DOHH2 (cell line): ENCODE data around the gene NDUFAF5.

Experiments used
- H3F3A ChIP-seq: fragments of 200-600 bp; sonication (generic), shearing (Covaris generic); 2 replicates; pipeline ENCODE4 v1.6.0; 2016; ENCODE audit warnings: antibody characterized with exemption, mild to moderate bottlenecking; ENCODE audit not compliant: control insufficient read depth, insufficient read depth
- H3K27ac ChIP-seq: fragments of 200-600 bp; sonication (generic); 2 replicates; pipeline ENCODE4 v1.5.1; 2014; ENCODE audit warnings: low read depth, mild to moderate bottlenecking, low read length, moderate library complexity
- H3K27me3 ChIP-seq: fragments of 200-600 bp; sonication (generic); 2 replicates; pipeline ENCODE4 v1.6.1; 2014; ENCODE audit warnings: mild to moderate bottlenecking, low read length, mixed read lengths; ENCODE audit not compliant: control insufficient read depth
- H3K36me3 ChIP-seq: fragments of 200-600 bp; sonication (generic); 2 replicates; pipeline ENCODE4 v1.6.1; 2014; ENCODE audit warnings: mild to moderate bottlenecking, low read length, moderate library complexity, mixed read lengths; ENCODE audit not compliant: control insufficient read depth
- H3K4me1 ChIP-seq: fragments of 200-600 bp; sonication (generic); 2 replicates; pipeline ENCODE4 v1.6.1; 2014; ENCODE audit warnings: mild to moderate bottlenecking, low read length, mixed read lengths; ENCODE audit not compliant: control insufficient read depth
- H3K4me2 ChIP-seq: fragments of 200-600 bp; sonication (generic); 2 replicates; pipeline ENCODE4 v1.6.0; 2014; ENCODE audit warnings: mild to moderate bottlenecking, low read length, moderate library complexity
- H3K4me3 ChIP-seq: fragments of 200-600 bp; sonication (generic); 2 replicates; pipeline ENCODE4 v1.5.1; 2014; ENCODE audit warnings: mild to moderate bottlenecking, low read length, mixed read lengths
- H3K79me2 ChIP-seq: fragments of 200-600 bp; sonication (generic); 2 replicates; pipeline ENCODE4 v1.6.1; 2014; ENCODE audit warnings: mild to moderate bottlenecking, low read length, mixed read lengths; ENCODE audit not compliant: control insufficient read depth
- H3K9me2 ChIP-seq: fragments of 200-600 bp; sonication (generic); replicated peaks from 2 replicates; pipeline ENCODE4 v1.6.1; 2014; ENCODE audit warnings: mild to moderate bottlenecking, low read length, mixed read lengths; ENCODE audit not compliant: control insufficient read depth
- H3K9me3 ChIP-seq: fragments of 200-600 bp; sonication (generic); 2 replicates; pipeline ENCODE4 v1.6.1; 2014; ENCODE audit warnings: antibody characterized with exemption, low read length, mixed read lengths; ENCODE audit not compliant: control insufficient read depth, insufficient read depth
- H4K20me1 ChIP-seq: fragments of 200-600 bp; sonication (generic); 2 replicates; pipeline ENCODE4 v1.6.0; 2014; ENCODE audit warnings: low read depth, mild to moderate bottlenecking, antibody characterized with exemption, low read length, moderate library complexity; ENCODE audit not compliant: control insufficient read depth, insufficient read depth
- EZH2phosphoT487 ChIP-seq: fragments of 200-600 bp; sonication (generic); IDR thresholded peaks from 2 replicates; pipeline ENCODE4 v1.6.1; 2017; ENCODE audit warnings: borderline replicate concordance, mild to moderate bottlenecking, antibody characterized with exemption, low read length, moderate library complexity, mixed read lengths
- TF ChIP-seq, protein P1 (sequence below): fragments of 200-600 bp; sonication (generic); IDR thresholded peaks from one replicate; pipeline ENCODE4 v1.5.1; 2014; ENCODE audit warnings: antibody characterized with exemption, mild to moderate bottlenecking, low read depth, low read length; ENCODE audit not compliant: poor library complexity, severe bottlenecking

NDUFAF5 gene

DNA sequence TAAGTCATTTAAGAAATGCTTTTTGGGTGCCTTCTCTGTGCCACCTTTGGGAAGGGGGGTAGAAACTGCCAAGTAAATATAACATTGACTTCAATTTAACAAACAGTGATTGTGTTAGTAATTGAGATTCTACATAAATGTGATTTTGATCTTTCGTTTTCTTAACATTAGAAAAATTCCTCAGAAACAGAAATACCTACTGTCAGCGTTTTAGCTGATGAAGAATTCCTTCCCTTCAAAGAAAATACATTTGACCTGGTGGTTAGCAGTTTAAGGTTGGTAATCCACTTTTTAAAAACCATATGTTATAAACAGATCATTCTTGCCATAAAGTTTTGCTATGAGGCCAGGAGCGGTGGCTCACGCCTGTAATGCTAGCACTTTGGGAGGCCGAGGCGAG is 9.8 kb downstream of the NDUFAF5 start:
- peaks cover 88% of the 10 kb centered on the region for H3K36me3 ChIP-seq
- no peak overlapping the region for H3K4me3 ChIP-seq
- H3K9me3 ChIP-seq: no peaks in the 10 kb centered on the region
- TF ChIP-seq, protein P1, sequence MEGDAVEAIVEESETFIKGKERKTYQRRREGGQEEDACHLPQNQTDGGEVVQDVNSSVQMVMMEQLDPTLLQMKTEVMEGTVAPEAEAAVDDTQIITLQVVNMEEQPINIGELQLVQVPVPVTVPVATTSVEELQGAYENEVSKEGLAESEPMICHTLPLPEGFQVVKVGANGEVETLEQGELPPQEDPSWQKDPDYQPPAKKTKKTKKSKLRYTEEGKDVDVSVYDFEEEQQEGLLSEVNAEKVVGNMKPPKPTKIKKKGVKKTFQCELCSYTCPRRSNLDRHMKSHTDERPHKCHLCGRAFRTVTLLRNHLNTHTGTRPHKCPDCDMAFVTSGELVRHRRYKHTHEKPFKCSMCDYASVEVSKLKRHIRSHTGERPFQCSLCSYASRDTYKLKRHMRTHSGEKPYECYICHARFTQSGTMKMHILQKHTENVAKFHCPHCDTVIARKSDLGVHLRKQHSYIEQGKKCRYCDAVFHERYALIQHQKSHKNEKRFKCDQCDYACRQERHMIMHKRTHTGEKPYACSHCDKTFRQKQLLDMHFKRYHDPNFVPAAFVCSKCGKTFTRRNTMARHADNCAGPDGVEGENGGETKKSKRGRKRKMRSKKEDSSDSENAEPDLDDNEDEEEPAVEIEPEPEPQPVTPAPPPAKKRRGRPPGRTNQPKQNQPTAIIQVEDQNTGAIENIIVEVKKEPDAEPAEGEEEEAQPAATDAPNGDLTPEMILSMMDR: no peak
- TF ChIP-seq EZH2phosphoT487: no peak
- H3K4me1 ChIP-seq: no peaks in the 10 kb centered on the region
- H3K4me2 ChIP-seq: no peak overlapping the region
- H3K79me2 ChIP-seq: no peaks in the 10 kb centered on the region
- H4K20me1 ChIP-seq: no peaks in the 10 kb centered on the region
- H3F3A ChIP-seq: no peaks in the 10 kb centered on the region
- no peak overlapping the region for H3K27ac ChIP-seq
- no peaks in the 10 kb centered on the region for H3K9me2 ChIP-seq
- no peaks in the 10 kb centered on the region for H3K27me3 ChIP-seq

DNA sequence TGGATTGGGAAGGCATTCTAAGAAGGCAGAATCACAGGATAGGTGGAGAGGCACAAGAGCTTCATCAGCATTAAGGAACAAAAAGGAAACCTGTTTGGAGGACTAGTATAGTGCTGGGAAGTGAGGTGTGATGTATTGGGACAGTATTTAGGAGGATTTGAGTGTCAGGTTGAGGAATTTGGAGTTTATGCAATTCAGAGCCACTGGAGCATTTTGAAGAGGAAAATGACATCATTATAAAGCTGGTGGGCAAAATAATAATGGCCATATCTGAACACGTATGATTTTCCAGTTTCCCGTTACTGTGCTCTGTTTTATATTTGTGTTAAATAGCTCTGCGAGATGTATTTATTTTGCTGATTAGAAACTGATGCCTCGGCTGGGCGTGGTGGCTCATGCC is 14.2 kb downstream of the NDUFAF5 start:
- H3K9me2 ChIP-seq: no peaks in the 10 kb centered on the region
- H3K4me2 ChIP-seq: no peak overlapping the region
- H3K27me3 ChIP-seq: no peaks in the 10 kb centered on the region
- H3K4me3 ChIP-seq: no peak overlapping the region
- H3K36me3 ChIP-seq: peaks cover 81% of the 10 kb centered on the region
- H3K79me2 ChIP-seq: no peaks in the 10 kb centered on the region
- no peaks in the 10 kb centered on the region for H3K9me3 ChIP-seq
- no peaks in the 10 kb centered on the region for H4K20me1 ChIP-seq
- TF ChIP-seq, protein P1: no peak
- no peak for TF ChIP-seq EZH2phosphoT487
- no peaks in the 10 kb centered on the region for H3K4me1 ChIP-seq
- H3K27ac ChIP-seq: no peak overlapping the region
- no peaks in the 10 kb centered on the region for H3F3A ChIP-seq

DNA sequence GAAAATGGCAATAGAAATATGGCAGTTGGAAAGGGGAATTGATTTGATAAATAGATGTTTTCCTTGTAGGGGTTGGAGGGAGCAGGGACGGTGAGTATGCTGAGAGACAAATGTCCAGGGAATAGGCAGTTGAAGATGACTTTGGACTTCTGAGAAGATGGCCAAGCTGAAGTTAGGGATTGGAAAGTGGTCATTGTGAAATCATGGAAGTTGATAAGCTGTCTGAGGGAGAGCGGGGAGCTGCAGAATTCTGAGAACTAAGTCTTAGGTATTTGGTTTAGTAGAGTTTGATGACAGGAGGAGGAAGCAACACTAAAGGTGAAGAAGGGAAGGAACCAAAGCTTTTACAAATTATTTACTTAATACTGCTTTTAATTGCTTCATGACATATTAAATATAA is 15.1 kb downstream of the NDUFAF5 start:
- no peak overlapping the region for H3K27ac ChIP-seq
- no peaks in the 10 kb centered on the region for H4K20me1 ChIP-seq
- H3K9me3 ChIP-seq: no peaks in the 10 kb centered on the region
- no peaks in the 10 kb centered on the region for H3F3A ChIP-seq
- no peaks in the 10 kb centered on the region for H3K79me2 ChIP-seq
- no peaks in the 10 kb centered on the region for H3K9me2 ChIP-seq
- no peaks in the 10 kb centered on the region for H3K4me1 ChIP-seq
- peaks cover 79% of the 10 kb centered on the region for H3K36me3 ChIP-seq
- H3K4me3 ChIP-seq: no peak overlapping the region
- TF ChIP-seq, protein P1: no peak
- no peak for TF ChIP-seq EZH2phosphoT487
- no peaks in the 10 kb centered on the region for H3K27me3 ChIP-seq
- no peak overlapping the region for H3K4me2 ChIP-seq

DNA sequence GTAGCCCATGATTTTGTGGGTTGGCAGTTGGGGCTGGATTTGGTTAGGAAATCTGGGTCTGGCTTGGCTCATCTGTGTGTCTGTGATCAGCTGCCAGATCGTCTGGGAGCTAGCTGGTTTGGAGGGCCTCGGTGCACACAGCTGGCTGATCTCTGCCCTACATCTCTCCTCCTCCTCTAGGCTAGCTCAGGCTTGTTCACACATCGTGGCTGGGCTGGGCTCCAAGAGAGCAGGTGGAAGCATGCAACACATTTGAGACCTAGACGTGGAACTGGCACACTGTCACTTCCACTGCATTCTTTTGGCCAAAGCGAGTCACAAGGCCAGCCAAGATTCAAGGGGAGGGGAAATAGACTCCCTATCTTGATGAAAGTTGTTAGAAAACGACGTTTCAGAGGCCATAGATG is 15.9 kb downstream of the NDUFAF5 start:
- H3K9me2 ChIP-seq: no peaks in the 10 kb centered on the region
- H3K4me2 ChIP-seq: no peak overlapping the region
- H3K79me2 ChIP-seq: no peaks in the 10 kb centered on the region
- TF ChIP-seq, protein P1: no peak
- no peak for TF ChIP-seq EZH2phosphoT487
- no peaks in the 10 kb centered on the region for H4K20me1 ChIP-seq
- H3F3A ChIP-seq: no peaks in the 10 kb centered on the region
- no peaks in the 10 kb centered on the region for H3K4me1 ChIP-seq
- no peaks in the 10 kb centered on the region for H3K27me3 ChIP-seq
- H3K36me3 ChIP-seq: peaks cover 71% of the 10 kb centered on the region
- no peaks in the 10 kb centered on the region for H3K9me3 ChIP-seq
- H3K27ac ChIP-seq: no peak overlapping the region
- no peak overlapping the region for H3K4me3 ChIP-seq
